ENCODE measurements around the gene RPL6. TPM values are rescaled to one million over a fixed set of nuclear protein-coding genes. Genes with fewer than 3 reads are reported as not detected.

RPL6 gene
- total and polyA plus RNA-seq, 10 of the 15 experiments (the other 5 are each of a cell fraction or from before 2014, with no cell fraction given), result 801 to 3,690 (median 2,265) TPM

DNA sequence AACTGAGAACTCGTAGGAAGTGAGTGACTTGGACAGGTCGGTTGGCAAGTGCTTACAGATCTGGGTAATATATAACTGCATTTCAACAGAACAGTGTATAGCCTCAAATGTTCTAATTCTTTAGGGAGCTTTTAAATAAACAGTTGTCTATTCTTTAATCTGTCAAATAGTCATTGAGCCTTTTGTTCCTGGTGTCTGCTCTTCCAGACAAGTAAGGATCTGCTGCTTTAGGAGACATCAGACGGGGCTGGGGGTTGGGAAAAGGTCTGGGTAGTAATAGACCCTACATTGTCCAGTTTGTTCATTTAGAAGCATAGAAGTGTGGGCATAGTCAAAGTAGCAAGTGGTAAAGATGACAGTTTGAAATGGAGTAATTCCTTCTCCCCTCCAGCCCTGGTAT is 11.3 kb upstream of the RPL6 start (continued):
- TF ChIP-seq, protein P1, sequence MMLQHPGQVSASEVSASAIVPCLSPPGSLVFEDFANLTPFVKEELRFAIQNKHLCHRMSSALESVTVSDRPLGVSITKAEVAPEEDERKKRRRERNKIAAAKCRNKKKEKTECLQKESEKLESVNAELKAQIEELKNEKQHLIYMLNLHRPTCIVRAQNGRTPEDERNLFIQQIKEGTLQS (IDR thresholded peaks at IDR 0.05; ENCODE audit: borderline replicate concordance, extremely low read depth, low read depth, low read length), result no peak
- TF ChIP-seq BHLHE40 (IDR thresholded peaks at IDR 0.05; ENCODE audit: borderline replicate concordance in 1 of 2, low read depth in 2 of 2, low read length in 1 of 2) (no peak), RBBP5 (conservative IDR thresholded peaks at IDR 0.05) (no peak), PAX8 (IDR thresholded peaks at IDR 0.05) (no peak), RAD21 (IDR thresholded peaks at IDR 0.05; ENCODE audit: insufficient read depth, low read depth, low read length) (no peak), PAX5 (IDR thresholded peaks at IDR 0.05; ENCODE audit: borderline replicate concordance, low read depth, low read length) (no peak), CBX5 (IDR thresholded peaks at IDR 0.05; ENCODE audit: low read depth) (no peak), TCF7 (IDR thresholded peaks at IDR 0.05; ENCODE audit: borderline replicate concordance) (no peak), ZNF687 (IDR thresholded peaks at IDR 0.05) (no peak), CHD2 (IDR thresholded peaks at IDR 0.05; ENCODE audit: borderline replicate concordance, low read depth, low read length) (no peak), TAF1 (IDR thresholded peaks at IDR 0.05; ENCODE audit: borderline replicate concordance, low read depth, low read length) (no peak), SUZ12 (IDR thresholded peaks at IDR 0.05; ENCODE audit: unreplicated experiment) (no peak), ATF7 (IDR thresholded peaks at IDR 0.05; ENCODE audit: low read depth) (no peak)

Measured in GM12878 (cell line).